Raji (cell line): ENCODE data around the gene TUFT1.

Source experiments
- POLR2A ChIP-seq: IDR thresholded peaks from 2 replicates; pipeline ENCODE4 v1.6.1; 2011; ENCODE audit warnings: low read depth, low read length, control low read depth; ENCODE audit not compliant: insufficient read depth

The TUFT1 gene

DNA sequence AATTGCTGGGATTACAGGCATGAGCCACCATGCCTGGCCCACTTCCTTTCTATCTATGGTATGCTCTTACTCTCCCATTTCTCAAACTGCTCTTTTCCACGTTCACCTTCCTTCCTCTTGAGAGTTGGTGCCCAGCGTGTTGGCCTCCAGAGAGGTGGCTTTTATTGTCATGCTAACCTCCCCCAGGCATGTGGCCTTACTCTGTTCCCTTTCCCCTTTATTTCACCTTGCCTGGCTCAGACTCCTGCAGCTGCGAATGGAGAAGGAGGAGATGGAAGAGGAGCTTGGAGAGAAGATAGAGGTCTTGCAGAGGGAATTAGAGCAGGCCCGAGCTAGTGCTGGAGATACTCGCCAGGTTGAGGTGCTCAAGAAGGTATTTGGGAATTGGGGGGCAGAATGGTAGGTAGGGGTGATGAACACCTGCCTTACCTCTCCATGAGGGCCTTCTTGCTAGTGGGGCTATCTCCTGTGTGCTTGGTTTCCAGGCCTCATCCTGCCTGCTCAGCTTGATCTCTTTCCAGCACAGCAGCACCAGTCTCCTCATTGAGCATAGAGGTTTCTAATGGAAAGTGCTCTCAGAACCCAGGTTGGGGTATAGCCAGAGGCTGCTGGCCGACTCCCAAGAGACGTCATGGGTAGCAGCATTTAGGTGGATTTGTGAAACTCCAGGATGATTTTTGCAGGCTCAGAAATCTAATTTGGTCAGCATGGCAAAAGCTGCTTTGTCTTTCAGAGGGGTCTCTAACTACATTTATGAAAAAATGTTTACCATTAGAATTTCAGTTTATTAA is 13.2 kb upstream of the TUFT1 start:
- TF ChIP-seq POLR2A: no peak

DNA sequence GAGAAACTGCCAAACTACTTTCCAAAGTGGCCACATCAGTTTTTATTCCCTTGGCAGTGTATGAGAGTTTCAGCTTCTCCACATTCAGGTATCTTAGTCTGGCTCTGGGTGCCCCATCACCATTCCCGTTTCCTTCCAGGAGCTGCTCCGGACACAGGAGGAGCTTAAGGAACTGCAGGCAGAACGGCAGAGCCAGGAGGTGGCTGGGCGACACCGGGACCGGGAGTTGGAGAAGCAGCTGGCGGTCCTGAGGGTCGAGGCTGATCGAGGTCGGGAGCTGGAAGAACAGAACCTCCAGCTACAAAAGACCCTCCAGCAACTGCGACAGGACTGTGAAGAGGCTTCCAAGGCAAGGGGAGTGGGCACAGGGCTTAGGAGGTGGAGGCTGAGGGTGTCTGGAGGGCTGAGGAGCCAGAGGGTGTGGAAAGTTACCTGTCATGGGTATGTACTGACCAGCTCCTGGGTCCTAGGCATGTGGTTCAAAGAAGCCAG is 10.9 kb upstream of the TUFT1 start:
- TF ChIP-seq POLR2A: no peak

DNA sequence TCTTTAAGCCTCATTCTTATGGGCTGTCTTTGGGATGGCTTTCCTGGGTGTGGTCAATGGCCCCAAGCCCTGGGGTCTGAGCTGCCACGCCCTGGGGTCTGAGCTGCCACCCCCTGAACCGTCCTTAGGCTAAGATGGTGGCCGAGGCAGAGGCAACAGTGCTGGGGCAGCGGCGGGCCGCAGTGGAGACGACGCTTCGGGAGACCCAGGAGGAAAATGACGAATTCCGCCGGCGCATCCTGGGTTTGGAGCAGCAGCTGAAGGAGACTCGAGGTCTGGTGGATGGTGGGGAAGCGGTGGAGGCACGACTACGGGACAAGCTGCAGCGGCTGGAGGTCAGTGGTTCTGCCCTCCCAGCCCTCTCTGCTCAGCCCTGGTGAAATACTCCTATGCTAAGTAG is 10.3 kb upstream of the TUFT1 start:
- TF ChIP-seq POLR2A: no peak

DNA sequence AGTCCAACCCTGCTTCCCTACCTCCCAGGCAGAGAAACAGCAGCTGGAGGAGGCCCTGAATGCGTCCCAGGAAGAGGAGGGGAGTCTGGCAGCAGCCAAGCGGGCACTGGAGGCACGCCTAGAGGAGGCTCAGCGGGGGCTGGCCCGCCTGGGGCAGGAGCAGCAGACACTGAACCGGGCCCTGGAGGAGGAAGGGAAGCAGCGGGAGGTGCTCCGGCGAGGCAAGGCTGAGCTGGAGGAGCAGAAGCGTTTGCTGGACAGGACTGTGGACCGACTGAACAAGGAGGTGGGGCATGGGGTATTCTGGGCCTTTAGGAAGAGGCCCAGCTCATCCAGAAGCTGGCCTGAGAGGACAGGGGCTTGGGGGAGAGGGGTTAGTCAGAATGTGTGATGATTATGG is 9.6 kb upstream of the TUFT1 start:
- no peak for TF ChIP-seq POLR2A

DNA sequence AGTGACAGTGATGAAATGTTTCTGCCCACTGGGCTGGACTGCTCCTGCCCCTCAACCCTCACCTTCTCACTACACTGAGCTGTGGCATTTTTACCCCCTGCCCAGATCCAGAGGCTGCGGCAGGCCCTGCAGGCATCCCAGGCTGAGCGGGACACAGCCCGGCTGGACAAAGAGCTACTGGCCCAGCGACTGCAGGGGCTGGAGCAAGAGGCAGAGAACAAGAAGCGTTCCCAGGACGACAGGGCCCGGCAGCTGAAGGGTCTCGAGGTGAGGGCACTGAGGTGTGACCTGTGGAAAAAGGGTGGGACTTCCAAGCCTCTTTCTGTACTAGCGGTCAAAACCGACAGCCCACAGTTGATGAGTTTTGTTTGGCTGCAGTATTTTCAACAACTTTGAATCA is 6.2 kb upstream of the TUFT1 start:
- no peak for TF ChIP-seq POLR2A

DNA sequence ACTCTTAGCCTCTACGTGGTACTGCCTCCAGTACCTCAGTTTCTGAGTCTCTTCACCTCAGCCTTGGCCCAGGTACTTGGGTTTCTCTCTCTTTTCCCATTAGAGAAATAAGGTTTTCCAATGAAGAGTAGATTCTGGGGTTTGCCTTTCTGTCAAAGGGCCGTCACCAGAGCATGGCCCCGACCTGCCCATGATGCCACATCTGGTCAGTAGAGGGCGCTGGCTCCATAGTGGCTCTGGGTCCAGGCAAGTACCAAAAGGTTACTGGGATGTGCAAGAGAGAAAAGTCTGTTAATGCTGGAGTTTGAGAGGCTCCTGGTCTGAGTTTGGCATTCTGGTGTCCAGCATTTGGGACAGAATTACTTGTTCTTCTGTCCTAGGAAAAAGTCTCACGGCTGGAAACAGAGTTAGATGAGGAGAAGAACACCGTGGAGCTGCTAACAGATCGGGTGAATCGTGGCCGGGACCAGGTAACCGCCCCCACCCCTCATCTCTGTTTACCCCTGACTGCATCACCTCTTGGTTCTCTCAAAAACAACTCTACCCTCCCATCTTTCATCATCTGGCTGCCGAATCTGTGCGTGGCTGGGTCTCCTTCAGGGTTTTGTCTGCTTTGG is 5.3 kb upstream of the TUFT1 start:
- no peak for TF ChIP-seq POLR2A

DNA sequence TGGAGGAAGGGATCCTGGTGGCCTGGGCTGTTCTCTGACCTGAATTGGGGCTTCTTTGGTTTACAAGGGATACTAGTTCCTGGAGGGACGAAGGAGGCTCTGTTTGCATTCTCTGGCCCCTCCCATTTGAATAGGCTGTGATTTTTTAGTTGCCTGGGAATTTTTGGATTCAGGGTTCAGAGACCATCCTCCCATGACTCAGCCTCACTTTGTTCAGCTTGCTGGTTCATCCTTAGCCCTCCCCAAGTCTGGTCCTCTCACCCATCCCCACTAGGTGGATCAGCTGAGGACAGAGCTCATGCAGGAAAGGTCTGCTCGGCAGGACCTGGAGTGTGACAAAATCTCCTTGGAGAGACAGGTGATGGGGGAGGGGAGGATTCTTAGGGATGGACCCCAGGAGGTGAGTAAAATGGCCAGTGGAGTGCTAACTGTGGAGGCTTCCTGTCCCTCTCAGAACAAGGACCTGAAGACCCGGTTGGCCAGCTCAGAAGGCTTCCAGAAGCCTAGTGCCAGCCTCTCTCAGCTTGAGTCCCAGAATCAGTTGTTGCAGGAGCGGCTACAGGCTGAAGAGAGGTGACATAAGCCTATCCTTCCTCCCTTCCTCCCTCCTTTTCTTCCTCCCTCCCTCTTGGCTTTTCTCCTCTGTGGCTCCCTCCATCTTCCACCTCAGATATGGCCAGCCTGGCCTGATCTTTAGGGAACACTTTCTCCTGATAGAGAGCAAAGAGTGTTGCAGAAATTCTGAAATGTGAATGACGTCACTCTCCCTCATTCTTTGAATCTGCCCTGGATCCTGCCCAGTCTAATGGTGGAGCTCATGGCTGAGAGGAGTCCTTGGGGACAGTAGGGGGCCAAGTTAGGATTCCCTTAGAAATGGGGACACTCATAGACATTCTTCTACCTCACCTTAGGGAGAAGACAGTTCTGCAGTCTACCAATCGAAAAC is 4.5 kb upstream of the TUFT1 start:
- TF ChIP-seq POLR2A: no peak

DNA sequence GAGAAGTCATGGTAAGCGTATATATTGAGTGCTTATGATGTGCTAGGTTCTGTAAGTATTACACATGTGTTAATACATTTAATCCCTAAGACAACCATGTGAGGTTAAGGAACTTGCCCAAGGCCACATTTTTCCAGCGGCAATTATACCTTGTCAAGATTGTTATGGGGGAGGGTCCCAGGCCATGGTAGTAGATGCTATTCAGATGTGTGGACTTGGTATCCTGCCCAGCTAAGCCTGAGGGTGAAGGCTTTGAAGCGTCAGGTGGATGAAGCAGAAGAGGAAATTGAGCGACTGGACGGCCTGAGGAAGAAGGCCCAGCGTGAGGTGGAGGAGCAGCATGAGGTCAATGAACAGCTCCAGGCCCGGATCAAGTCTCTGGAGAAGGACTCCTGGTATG is 3.6 kb upstream of the TUFT1 start:
- no peak for TF ChIP-seq POLR2A

DNA sequence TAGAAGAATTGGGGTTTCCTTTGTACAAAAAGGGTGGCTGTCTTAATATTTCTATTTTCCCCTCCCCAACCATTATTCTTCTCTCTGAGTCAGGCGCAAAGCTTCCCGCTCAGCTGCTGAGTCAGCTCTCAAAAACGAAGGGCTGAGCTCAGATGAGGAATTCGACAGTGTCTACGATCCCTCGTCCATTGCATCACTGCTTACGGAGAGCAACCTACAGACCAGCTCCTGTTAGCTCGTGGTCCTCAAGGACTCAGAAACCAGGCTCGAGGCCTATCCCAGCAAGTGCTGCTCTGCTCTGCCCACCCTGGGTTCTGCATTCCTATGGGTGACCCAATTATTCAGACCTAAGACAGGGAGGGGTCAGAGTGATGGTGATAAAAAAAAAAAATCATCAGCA is 3.0 kb upstream of the TUFT1 start:
- TF ChIP-seq POLR2A: no peak

DNA sequence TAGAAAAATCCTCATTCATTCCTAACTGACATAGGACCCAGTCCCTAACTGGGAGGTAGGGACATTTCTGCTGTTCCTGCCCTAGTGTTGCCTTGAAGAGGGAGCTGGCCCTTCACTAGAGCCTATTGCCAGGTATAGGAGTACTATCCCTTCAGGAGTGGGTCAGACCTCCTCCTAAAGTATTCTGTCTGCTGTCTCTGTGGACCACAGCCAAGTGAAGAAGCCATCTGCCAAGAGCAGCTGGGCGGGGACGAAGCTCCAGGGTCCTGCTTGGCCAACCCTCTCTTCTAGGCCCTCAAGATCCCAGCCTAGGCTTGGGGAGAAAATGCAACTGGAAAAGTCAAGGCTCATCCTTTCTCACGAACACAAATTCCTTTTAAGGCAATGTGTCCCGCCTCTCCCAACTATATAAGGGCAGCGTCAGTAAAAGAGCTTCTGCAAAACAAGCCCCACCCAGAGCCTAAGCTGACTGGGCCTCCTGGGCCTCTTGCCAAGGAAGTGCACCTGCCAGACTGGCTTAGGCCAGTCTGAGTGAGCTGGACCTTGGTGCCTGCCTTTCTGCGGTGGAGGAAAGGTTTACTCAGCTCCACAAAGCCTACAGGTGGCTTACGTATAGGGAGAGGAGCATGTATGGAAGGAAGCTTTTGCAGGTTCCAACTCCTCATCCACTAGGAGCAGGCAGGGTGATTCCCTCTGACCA is 638 bp upstream of the TUFT1 start:
- no peak for TF ChIP-seq POLR2A

DNA sequence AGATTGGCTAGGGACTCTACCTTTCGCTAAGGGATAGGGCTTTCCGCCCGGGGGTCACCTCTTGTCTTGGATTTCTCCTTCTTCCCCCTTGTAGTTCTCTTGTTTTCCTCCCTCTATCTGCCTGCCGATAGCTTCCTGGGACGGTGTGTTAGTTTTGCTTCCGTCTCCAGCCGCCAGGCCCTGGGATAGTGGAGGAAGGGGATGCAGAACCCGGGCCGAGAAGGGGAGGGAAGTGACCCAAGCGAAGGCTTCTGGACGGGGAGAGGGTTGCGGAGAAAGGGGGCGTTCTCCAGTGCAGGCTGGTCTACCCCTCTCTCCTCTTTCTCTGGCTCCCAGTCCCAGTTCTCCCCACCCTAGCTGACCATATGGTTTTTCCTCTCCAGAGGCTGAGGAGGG is 871 bp downstream of the TUFT1 start:
- TF ChIP-seq POLR2A: no peak

DNA sequence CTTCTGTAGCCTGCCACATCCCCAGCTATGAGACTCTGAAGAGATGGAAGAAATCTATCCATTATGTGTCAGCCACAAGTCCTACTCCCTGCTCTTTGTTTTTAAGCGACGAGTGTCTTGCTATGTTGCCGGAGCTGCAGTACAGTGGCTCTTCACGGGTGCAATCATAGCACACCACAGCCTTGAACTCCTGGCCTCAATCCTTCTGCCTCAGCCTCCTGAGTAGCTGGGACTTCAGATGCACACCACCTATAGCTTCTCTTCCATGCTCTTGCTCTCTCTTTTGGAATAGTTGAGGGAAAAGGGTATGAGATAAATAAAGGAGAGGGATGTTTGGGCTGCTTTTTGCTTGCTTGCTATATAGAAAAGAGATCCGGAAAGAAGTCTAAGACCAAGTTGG is 1.6 kb downstream of the TUFT1 start:
- TF ChIP-seq POLR2A: no peak

DNA sequence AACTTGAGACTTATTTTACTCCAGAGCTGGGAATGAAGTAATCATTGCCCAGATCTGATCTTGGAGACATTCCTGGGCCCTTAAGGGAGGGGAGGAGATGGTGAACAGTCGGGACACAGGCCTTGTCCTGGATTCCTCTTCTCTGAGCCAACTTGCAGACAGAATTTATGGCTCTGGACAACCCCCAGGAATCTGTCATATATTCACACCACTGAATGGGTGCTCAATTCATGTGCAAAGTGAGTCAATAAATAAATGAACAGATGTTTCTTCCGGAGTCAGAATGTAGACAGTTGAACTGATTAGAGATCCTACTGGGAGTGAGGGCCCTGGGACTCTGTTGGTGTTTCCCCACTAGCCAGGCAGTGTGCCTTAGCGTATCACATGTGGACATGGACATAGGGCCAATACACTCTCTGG is 2.6 kb downstream of the TUFT1 start:
- TF ChIP-seq POLR2A: no peak

DNA sequence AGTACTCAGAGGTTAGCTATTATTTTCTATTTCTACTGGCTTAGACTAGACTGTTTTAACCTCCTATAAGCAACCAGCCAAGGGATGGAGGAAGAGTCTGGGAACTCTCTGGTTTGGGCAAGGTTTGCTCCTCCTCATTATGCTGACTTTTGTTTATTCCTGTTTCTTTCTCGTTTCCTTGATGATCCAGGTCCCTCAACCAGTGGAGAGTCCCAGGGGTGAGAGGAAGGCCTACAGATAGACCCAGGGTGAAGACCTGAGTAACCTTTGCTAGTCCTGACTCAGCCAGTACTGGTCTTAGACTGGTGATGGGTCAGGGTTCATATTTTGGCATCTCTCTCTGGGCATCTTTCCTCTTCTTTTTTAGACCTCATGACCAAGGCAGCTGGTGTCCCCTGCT is 5.4 kb downstream of the TUFT1 start:
- no peak for TF ChIP-seq POLR2A
